ENCODE results near the gene SAP30L.

Gene SAP30L

DNA sequence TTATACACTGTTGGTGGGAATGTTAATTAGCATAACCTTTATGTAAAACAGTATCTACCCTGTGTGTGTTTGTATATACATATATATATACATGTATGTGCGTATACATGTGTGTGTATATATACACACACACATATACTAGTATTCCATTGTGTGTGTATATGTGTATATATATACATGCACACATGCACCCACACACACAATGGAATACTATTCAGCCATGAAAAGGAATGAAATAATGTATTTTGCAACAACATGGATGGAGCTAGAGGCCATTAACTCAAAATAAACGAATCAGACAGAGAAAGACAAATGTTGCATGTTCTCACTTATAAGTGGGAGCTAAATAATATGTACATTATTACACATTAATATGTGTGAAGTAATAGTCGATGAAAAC lies 17.6 kb upstream of the SAP30L start:
- TF ChIP-seq, protein P1, sequence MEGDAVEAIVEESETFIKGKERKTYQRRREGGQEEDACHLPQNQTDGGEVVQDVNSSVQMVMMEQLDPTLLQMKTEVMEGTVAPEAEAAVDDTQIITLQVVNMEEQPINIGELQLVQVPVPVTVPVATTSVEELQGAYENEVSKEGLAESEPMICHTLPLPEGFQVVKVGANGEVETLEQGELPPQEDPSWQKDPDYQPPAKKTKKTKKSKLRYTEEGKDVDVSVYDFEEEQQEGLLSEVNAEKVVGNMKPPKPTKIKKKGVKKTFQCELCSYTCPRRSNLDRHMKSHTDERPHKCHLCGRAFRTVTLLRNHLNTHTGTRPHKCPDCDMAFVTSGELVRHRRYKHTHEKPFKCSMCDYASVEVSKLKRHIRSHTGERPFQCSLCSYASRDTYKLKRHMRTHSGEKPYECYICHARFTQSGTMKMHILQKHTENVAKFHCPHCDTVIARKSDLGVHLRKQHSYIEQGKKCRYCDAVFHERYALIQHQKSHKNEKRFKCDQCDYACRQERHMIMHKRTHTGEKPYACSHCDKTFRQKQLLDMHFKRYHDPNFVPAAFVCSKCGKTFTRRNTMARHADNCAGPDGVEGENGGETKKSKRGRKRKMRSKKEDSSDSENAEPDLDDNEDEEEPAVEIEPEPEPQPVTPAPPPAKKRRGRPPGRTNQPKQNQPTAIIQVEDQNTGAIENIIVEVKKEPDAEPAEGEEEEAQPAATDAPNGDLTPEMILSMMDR (IDR thresholded peaks at IDR 0.05; ENCODE audit: control extremely low read depth, extremely low read depth, low read depth, missing control alignments), result no peak
- DNase-seq (ENCODE audit: extremely low spot score), result no peak
- ChIA-PET POLR2A (no interaction called here), CTCF (interaction anchor here (1.3 kb wide), 1 partner anchor 13 kb away, joined by 3 read pairs; no protein-coding TSS in a partner anchor)

DNA sequence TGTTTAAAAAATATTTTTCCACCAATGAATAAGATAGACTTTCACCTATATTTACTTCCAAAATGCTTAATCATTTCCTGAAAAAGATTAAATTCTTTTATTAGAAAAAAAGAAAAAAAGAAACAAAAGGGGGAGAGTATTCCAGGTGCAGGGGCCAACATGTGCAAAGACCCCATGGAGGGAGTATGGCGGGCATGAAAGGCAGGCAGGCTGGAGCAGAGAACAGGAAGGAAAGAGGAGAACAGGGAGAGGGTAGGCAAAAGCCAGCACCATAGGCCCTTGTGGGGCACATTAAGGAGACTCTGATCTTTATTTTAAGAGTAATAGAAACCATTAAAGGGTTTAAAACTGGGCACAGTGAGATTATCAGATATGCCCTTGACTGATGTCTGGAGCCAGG lies 16.5 kb upstream of the SAP30L start:
- TF ChIP-seq, protein P1 (IDR thresholded peaks at IDR 0.05; ENCODE audit: control extremely low read depth, extremely low read depth, low read depth, missing control alignments), result no peak
- ChIA-PET CTCF (interaction anchor here (1.3 to 4.4 kb wide), 2 partner anchors 7 to 14 kb away, joined by 3 to 26 read pairs; no protein-coding TSS in a partner anchor), POLR2A (no interaction called here)
- DNase-seq (ENCODE audit: extremely low spot score), result no peak

GRCh38 chr5:154430466-154430865 lies 15.3 kb upstream of the SAP30L start:
- TF ChIP-seq, protein P1 (IDR thresholded peaks at IDR 0.05; ENCODE audit: control extremely low read depth, extremely low read depth, low read depth, missing control alignments), result no peak
- DNase-seq (ENCODE audit: extremely low spot score), result no peak
- ChIA-PET POLR2A (no interaction called here), CTCF (interaction anchor here (1.2 to 4.4 kb wide), 5 partner anchors 8 to 455 kb away, joined by 3 to 26 read pairs (median 4); no protein-coding TSS in a partner anchor)

DNA sequence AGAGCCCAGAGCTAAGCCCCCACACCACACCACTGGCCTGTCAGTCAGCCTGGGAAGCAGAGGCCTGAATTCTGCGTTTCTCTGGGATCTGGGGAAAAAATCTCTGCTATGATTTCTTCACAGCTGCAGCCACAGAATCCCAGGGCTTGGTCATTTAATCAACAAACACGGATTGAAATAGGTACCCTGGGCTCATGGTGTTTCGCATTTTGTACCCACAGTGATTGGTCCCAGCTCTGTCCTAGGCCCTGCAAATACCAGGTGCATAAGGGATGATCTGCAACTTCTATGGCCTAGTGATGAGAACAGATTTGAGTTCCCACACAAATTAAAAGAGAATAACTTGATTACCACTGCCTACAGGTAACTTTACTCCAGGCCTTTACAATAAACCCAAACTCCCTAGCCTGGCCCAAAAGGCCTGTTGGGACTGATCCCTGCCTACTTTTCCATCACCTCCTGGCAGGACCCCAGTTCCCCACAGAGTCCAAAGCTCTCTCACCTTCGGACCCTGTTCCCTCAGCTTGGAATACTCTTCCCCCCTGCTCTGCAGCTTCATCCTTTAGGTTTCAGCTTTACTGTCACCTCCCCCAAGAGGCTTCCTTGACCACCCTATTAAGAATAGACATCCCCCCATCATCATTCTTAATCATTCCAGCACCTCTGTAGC lies 14.7 kb upstream of the SAP30L start:
- ChIA-PET CTCF (interaction anchor here (1.4 to 4.4 kb wide), 5 partner anchors 9 to 46 kb away, joined by 3 to 26 read pairs (median 5); no protein-coding TSS in a partner anchor), POLR2A (no interaction called here)
- DNase-seq (ENCODE audit: extremely low spot score), result no peak
- TF ChIP-seq, protein P1 (IDR thresholded peaks at IDR 0.05; ENCODE audit: control extremely low read depth, extremely low read depth, low read depth, missing control alignments), result no peak

DNA sequence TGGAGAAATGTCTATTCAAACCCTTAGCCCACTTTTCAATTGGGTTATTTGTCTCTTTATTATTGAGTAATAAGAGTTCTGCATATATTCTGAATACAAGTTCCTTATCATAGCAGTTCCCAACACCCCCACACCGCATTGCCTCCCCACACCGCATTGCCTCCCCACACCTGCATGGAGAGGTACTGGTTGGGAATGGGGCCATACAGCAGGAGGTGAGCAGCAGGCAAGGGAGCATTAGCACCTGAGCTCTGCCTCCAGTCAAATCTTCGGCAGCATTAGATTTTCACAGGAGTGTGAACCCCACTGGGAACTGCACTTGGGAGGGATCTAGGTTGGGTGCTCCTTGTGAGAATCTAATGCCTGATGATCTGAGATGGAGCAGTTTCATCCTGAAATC lies 10.6 kb upstream of the SAP30L start:
- DNase-seq (ENCODE audit: extremely low spot score), result no peak
- TF ChIP-seq, protein P1 (IDR thresholded peaks at IDR 0.05; ENCODE audit: control extremely low read depth, extremely low read depth, low read depth, missing control alignments), result no peak
- ChIA-PET CTCF (no interaction called here), POLR2A (no interaction called here)

DNA sequence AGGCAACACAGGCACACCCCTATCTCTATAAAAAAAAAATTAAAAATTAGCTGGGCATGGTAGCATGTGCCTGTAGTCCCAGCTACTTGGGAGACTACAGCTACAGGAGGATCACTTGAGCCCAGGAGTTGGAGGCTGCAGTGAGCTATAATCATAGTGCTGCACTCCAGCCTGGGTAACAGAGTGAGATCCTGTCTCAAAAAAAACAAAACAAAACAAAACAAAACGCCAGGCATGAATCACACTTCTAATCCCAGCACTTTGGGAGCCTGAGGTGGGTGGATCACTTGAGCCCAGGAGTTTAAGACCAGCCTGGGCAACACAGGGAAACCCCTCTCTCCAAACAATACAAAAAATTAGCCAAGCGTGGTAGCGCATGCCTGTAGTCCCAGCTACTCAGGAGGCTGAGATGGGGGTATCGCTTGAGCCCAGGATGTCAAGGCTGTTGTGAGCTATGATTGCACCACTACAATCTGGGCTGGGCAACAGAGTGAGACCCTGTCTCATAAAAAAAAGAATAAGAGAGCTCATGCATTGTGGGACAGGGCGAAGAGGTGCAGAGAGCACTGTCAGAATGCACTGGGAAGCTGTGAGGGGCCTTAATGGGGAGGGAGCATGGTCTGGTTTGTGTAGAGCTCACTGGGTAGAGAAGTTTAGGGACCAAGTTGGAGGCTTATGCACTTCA lies 8.4 kb upstream of the SAP30L start:
- TF ChIP-seq, protein P1 (IDR thresholded peaks at IDR 0.05; ENCODE audit: control extremely low read depth, extremely low read depth, low read depth, missing control alignments), result no peak
- ChIA-PET POLR2A (interaction anchor here (0.5 kb wide), 1 partner anchor 327 kb away, joined by 5 read pairs; no protein-coding TSS in a partner anchor), CTCF (interaction anchor here (1.0 to 1.3 kb wide), 4 partner anchors 10 to 83 kb away, joined by 3 to 4 read pairs (median 3); no protein-coding TSS in a partner anchor)
- no peak for DNase-seq (ENCODE audit: extremely low spot score)
